Endothelial cell of umbilical vein (primary cell): ENCODE data around the gene CCL7. TPM values are rescaled to one million over a fixed set of nuclear protein-coding genes. Genes with fewer than 3 reads are reported as not detected.
A peak's percentile ranks its signal among the peaks of the same experiment; 100 is the strongest.

Experiments used
- BruUV-seq: library from RNA; stranded (reverse); fragments of 400-500 nt; replicated peaks from 2 replicates; lab custom pipeline; 2021; lab: Mats Ljungman, UMichigan
- CTCF ChIA-PET: fragments of 300-600, 350-600 bp; sonication (Branson Sonifier 250); formaldehyde crosslinking; loops from one replicate; lab custom pipeline; 2021; ENCODE audit warnings: antibody characterized with exemption, inconsistent platforms; lab: Charles Lee
- POLR2A ChIA-PET: fragments of 300-600, 350-600 bp; sonication (Branson Sonifier 250); formaldehyde crosslinking; loops from one replicate; lab custom pipeline; 2021; ENCODE audit warnings: antibody characterized with exemption, inconsistent platforms; lab: Charles Lee
- DNase-seq: peaks from one replicate; pipeline ENCODE4 v3.0.0-alpha.2; 2011; ENCODE audit warnings: low read depth, low spot score
- FAIRE-seq: peaks from 2 replicates; lab custom pipeline; 2011; peaks lifted over from hg19 to GRCh38; lab: Jason Lieb, UNC
- H2AFZ ChIP-seq: 2 replicates; pipeline ENCODE4 v1.6.0; 2012; ENCODE audit warnings: low read depth, low read length, control low read depth, inconsistent platforms
- H3K27ac ChIP-seq: 2 replicates; pipeline ENCODE4 v1.5.1; 2011; ENCODE audit warnings: low read depth, mild to moderate bottlenecking, control low read depth, low read length, moderate library complexity; ENCODE audit not compliant: insufficient read depth
- H3K27me3 ChIP-seq, 2 experiments: 2 replicates each; pipeline versions ENCODE4 v1.6.0 to v1.6.1; 2011; ENCODE audit warnings: low read length in 2 of 2, mixed read lengths in 1 of 2; ENCODE audit not compliant: control insufficient read depth in 2 of 2, insufficient read depth in 2 of 2
- H3K36me3 ChIP-seq, 2 experiments: 2 replicates in 1 of 2; 3 replicates in 1 of 2; pipeline ENCODE4 v1.5.1; 2011; ENCODE audit warnings: low read length in 2 of 2, mild to moderate bottlenecking in 1 of 2, moderate library complexity in 1 of 2; ENCODE audit not compliant: control insufficient read depth in 2 of 2, insufficient read depth in 2 of 2; ENCODE audit errors: extremely low read depth in 1 of 2
- H3K4me1 ChIP-seq: 3 replicates; pipeline ENCODE4 v1.5.1; 2011; ENCODE audit warnings: mild to moderate bottlenecking, low read length; ENCODE audit not compliant: control insufficient read depth, insufficient read depth; ENCODE audit errors: extremely low read depth
- H3K4me2 ChIP-seq: 2 replicates; pipeline ENCODE4 v1.6.1; 2011; ENCODE audit warnings: low read length, control low read depth, mixed read lengths; ENCODE audit not compliant: insufficient read depth
- H3K4me3 ChIP-seq, 3 experiments: fragments of 200-600 bp in 1 of 3; sonication (generic), shearing (Covaris generic) in 1 of 3; replicated peaks in 1 of 3; 2 replicates each; pipeline ENCODE4 v1.5.1; 2011 to 2016; ENCODE audit warnings: control low read depth in 3 of 3, low read length in 3 of 3, mild to moderate bottlenecking in 2 of 3, inconsistent platforms in 1 of 3, low read depth in 1 of 3, moderate library complexity in 1 of 3; ENCODE audit not compliant: insufficient read depth in 1 of 3
- H3K79me2 ChIP-seq: 2 replicates; pipeline ENCODE4 v1.6.0; 2012; ENCODE audit warnings: low read length, inconsistent platforms; ENCODE audit not compliant: control insufficient read depth, insufficient read depth
- H3K9ac ChIP-seq: replicated peaks from 2 replicates; pipeline ENCODE3; 2011; ENCODE audit warnings: low read length, control low read depth; ENCODE audit not compliant: insufficient read depth; ENCODE audit errors: extremely low read depth
- H3K9me1 ChIP-seq: replicated peaks from 3 replicates; pipeline ENCODE4 v1.6.0; 2011; ENCODE audit warnings: mild to moderate bottlenecking, low read length; ENCODE audit not compliant: control insufficient read depth, insufficient read depth; ENCODE audit errors: extremely low read depth
- H3K9me3 ChIP-seq: replicated peaks from 2 replicates; pipeline ENCODE4 v1.5.1; 2012; ENCODE audit warnings: low read length, inconsistent platforms; ENCODE audit not compliant: control insufficient read depth, insufficient read depth
- H4K20me1 ChIP-seq: replicated peaks from 2 replicates; pipeline ENCODE3; 2011; ENCODE audit warnings: mild to moderate bottlenecking, low read length; ENCODE audit not compliant: control insufficient read depth, insufficient read depth; ENCODE audit errors: extremely low read depth
- CTCF ChIP-seq, 2 donors: IDR thresholded peaks; 1 replicate in 1 of 2; 2 replicates in 1 of 2; pipeline ENCODE4 v1.5.1; 2011; ENCODE audit warnings: low read length in 2 of 2, mild to moderate bottlenecking in 2 of 2, moderate library complexity in 2 of 2, control low read depth in 1 of 2, inconsistent platforms in 1 of 2, low read depth in 1 of 2; ENCODE audit not compliant: insufficient read depth in 1 of 2; ENCODE audit errors: extremely low read depth in 1 of 2
- EZH2 ChIP-seq: IDR thresholded peaks from 2 replicates; pipeline ENCODE4 v1.6.1; 2012; ENCODE audit warnings: borderline replicate concordance, low read depth, mild to moderate bottlenecking, moderate library complexity, low read length, inconsistent platforms; ENCODE audit not compliant: severe bottlenecking
- FOS ChIP-seq: IDR thresholded peaks from 2 replicates; pipeline ENCODE4 v1.6.1; 2011; ENCODE audit warnings: mild to moderate bottlenecking, low read length, moderate library complexity, borderline replicate concordance; ENCODE audit not compliant: insufficient read depth
- JUN ChIP-seq: IDR thresholded peaks from 2 replicates; pipeline ENCODE4 v1.6.1; 2011; ENCODE audit warnings: borderline replicate concordance, low read depth; ENCODE audit not compliant: insufficient read length, insufficient read depth
- MYC ChIP-seq: IDR thresholded peaks from one replicate; pipeline ENCODE4 v1.6.1; 2011; ENCODE audit warnings: mild to moderate bottlenecking, low read depth, low read length
- POLR2A ChIP-seq: IDR thresholded peaks from 2 replicates; pipeline ENCODE4 v1.6.1; 2012; ENCODE audit warnings: low read depth, mild to moderate bottlenecking, control low read depth, low read length
- POLR2AphosphoS5 ChIP-seq: IDR thresholded peaks from 2 replicates; pipeline ENCODE4 v1.6.1; 2012; ENCODE audit warnings: low read depth, mild to moderate bottlenecking, control low read depth, low read length, moderate library complexity; ENCODE audit not compliant: insufficient read depth
- dilution Hi-C: fragments of 300-500 bp; cut with MboI; formaldehyde crosslinking; loops from one replicate; pipeline ENCODE4 v1.15.0; 2019; ENCODE audit warnings: low sequenced_read_pairs; ENCODE audit not compliant: extremely low pct_ligation_motif_present
- intact Hi-C: fragments of 100-400 bp; cut with micrococcal nuclease; formaldehyde crosslinking; loops from one replicate; pipeline ENCODE4 v1.10.0; 2022
- polyA plus RNA-seq, 4 experiments: library from polyadenylated mRNA; depleted of rRNA in 3 of 4; stranded (reverse) in 3 of 4; unstranded in 1 of 4; fragments of >200 nt; gene quantifications; 2 replicates each; pipeline versions ENCODE4 v1.2.1 to v1.2.3, GENCODE V29; 2011 to 2012; ENCODE audit warnings: missing spikeins in 1 of 4
- total RNA-seq: library from RNA; stranded (reverse); gene quantifications from 2 replicates; pipeline ENCODE4 v1.2.3, GENCODE V29; 2021

CCL7 gene
- total and polyA plus RNA-seq, 2 donors (not counting 3 experiments of a cell fraction or from before 2014, with no cell fraction given): 0.25 TPM; not detected in 1

- peak; percentile 47 for DNase-seq
- no peaks in the 10 kb centered on the region for H3K9me3 ChIP-seq
- H3K9me1 ChIP-seq: no peaks in the 10 kb centered on the region
- FAIRE-seq: peak; percentile 31
- intact Hi-C loops (no loop called here), dilution Hi-C loops (no loop called here)
- no peaks in the 10 kb centered on the region for H4K20me1 ChIP-seq
- CTCF ChIA-PET: interaction anchor here (1.1 to 2.9 kb wide), 3 partner anchors 18 to 87 kb away, joined by 4 to 7 read pairs (median 5); no protein-coding TSS in a partner anchor
- peak; percentile 51 for TF ChIP-seq FOS
- no peak for TF ChIP-seq MYC
- no peak for TF ChIP-seq EZH2
- TF ChIP-seq POLR2A: no peak
- TF ChIP-seq CTCF (IDR thresholded peaks at IDR 0.05; ENCODE audit: extremely low read depth in 1 of 2, insufficient read depth in 1 of 2, low read depth in 1 of 2, low read length in 2 of 2): no peak
- no peak for TF ChIP-seq POLR2AphosphoS5
- TF ChIP-seq JUN: peak; percentile 51
- no peaks in the 10 kb centered on the region for H3K79me2 ChIP-seq
- POLR2A ChIA-PET: no interaction called here
- H2AFZ ChIP-seq: no peak overlapping the region
- H3K4me1 ChIP-seq: peaks cover 5% of the 10 kb centered on the region
- no peak overlapping the region for H3K9ac ChIP-seq
- peaks cover 10 to 14% of the 10 kb centered on the region in 2 experiments for H3K27me3 ChIP-seq
- no peak overlapping the region for H3K4me2 ChIP-seq
- no TSS peak for BruUV-seq
- no peak overlapping the region for H3K27ac ChIP-seq
- H3K36me3 ChIP-seq: no peaks in the 10 kb centered on the region
- no peak overlapping the region for H3K4me3 ChIP-seq
Observed at GRCh38 chr17:34287875-34288274, 17.9 kb downstream of the CCL7 start.
